ENCODE measurements around the gene PSD4.

Gene PSD4

GRCh38 chr2:113198048-113198789 is 24.4 kb downstream of the PSD4 start:
- Histone ChIP-seq H2AFZ (ENCODE audit: low read depth, low read length, severe bottlenecking) (no peak overlapping the region), H3K4me3 (ENCODE audit: insufficient read depth, low read length, poor library complexity, severe bottlenecking) (no peak overlapping the region), H3F3A (ENCODE audit: insufficient read depth) (no peaks in the 10 kb centered on the region), H3K9ac (ENCODE audit: low read length) (no peak overlapping the region), H3K9me2 (replicated peaks; ENCODE audit: insufficient read depth, low read length) (no peaks in the 10 kb centered on the region), H3K9me3 (ENCODE audit: insufficient read depth, low read length) (no peaks in the 10 kb centered on the region), H3K36me3 (ENCODE audit: low read length) (no peaks in the 10 kb centered on the region), H3K27ac (ENCODE audit: low read depth, low read length) (no peak overlapping the region), H3K79me2 (ENCODE audit: insufficient read depth, low read length) (no peaks in the 10 kb centered on the region), H4K20me1 (ENCODE audit: low read depth, low read length) (no peaks in the 10 kb centered on the region), H3K4me2 (ENCODE audit: low read depth, low read length, poor library complexity, severe bottlenecking) (no peak overlapping the region), H3K27me3 (ENCODE audit: low read length) (no peaks in the 10 kb centered on the region)
- TF ChIP-seq EZH2phosphoT487 (conservative IDR thresholded peaks at IDR 0.05; ENCODE audit: low read length) (no peak), CTCF (IDR thresholded peaks at IDR 0.05; ENCODE audit: insufficient read depth, low read length, poor library complexity, severe bottlenecking) (no peak)

DNA sequence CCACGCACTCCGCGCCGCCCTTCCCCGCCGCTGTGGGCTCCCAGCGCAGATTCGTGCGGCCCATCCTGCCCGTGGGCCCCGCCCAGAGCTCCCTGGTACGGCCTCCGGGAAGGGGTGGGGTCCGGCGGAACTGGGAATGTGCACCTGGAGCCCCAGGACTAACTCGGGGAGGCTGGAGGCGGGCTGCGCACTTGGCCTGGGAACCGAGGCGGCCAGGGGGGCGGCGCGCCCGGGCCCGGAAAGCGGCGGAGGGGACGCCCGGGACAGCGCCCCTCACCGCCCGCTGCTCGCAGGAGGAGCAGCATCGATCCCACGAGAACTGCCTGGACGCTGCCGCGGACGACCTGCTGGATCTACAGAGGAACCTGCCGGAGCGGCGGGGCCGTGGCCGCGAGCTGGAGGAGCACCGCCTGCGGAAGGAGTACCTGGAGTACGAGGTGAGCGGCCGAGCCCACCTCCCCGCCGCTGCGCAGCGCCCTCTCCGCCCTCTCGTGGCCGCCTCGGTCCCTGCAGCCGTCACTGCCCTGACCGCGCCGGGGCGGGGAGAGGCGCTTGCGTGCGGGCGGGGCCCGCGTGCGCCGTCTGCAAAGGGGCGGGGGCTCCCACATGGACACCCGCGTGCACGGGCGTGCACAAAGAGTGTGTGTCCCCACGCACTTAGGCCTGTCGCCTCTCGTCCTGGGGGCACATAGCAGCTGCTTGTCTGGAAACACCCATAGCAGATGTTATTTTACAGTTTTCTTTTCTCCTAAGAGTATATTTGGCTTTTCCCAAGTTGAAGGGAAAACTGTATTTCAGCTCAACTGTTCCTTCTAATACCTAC is 25.2 kb downstream of the PSD4 start:
- Histone ChIP-seq H3K4me2 (ENCODE audit: low read depth, low read length, poor library complexity, severe bottlenecking) (peak overlapping the region; percentile 40), H3K9me2 (replicated peaks; ENCODE audit: insufficient read depth, low read length) (no peaks in the 10 kb centered on the region), H3K27ac (ENCODE audit: low read depth, low read length) (no peak overlapping the region), H3K79me2 (ENCODE audit: insufficient read depth, low read length) (no peaks in the 10 kb centered on the region), H3F3A (ENCODE audit: insufficient read depth) (no peaks in the 10 kb centered on the region), H3K4me3 (ENCODE audit: insufficient read depth, low read length, poor library complexity, severe bottlenecking) (no peak overlapping the region), H3K9ac (ENCODE audit: low read length) (0 out of 2 replicates have a peak overlapping the region, but pooled peaks have one; percentile 15), H3K9me3 (ENCODE audit: insufficient read depth, low read length) (no peaks in the 10 kb centered on the region), H3K36me3 (ENCODE audit: low read length) (no peaks in the 10 kb centered on the region), H4K20me1 (ENCODE audit: low read depth, low read length) (no peaks in the 10 kb centered on the region), H3K27me3 (ENCODE audit: low read length) (no peaks in the 10 kb centered on the region), H2AFZ (ENCODE audit: low read depth, low read length, severe bottlenecking) (no peak overlapping the region)
- TF ChIP-seq EZH2phosphoT487 (conservative IDR thresholded peaks at IDR 0.05; ENCODE audit: low read length) (no peak), CTCF (IDR thresholded peaks at IDR 0.05; ENCODE audit: insufficient read depth, low read length, poor library complexity, severe bottlenecking) (peak; percentile 76)

GRCh38 chr2:113200236-113200635 is 26.5 kb downstream of the PSD4 start:
- Histone ChIP-seq H4K20me1 (ENCODE audit: low read depth, low read length) (no peaks in the 10 kb centered on the region), H3K9me2 (replicated peaks; ENCODE audit: insufficient read depth, low read length) (no peaks in the 10 kb centered on the region), H3K27me3 (ENCODE audit: low read length) (no peaks in the 10 kb centered on the region), H3K4me2 (ENCODE audit: low read depth, low read length, poor library complexity, severe bottlenecking) (no peak overlapping the region), H3K27ac (ENCODE audit: low read depth, low read length) (no peak overlapping the region), H3F3A (ENCODE audit: insufficient read depth) (no peaks in the 10 kb centered on the region), H2AFZ (ENCODE audit: low read depth, low read length, severe bottlenecking) (no peak overlapping the region), H3K79me2 (ENCODE audit: insufficient read depth, low read length) (no peaks in the 10 kb centered on the region), H3K4me3 (ENCODE audit: insufficient read depth, low read length, poor library complexity, severe bottlenecking) (no peak overlapping the region), H3K9ac (ENCODE audit: low read length) (no peak overlapping the region), H3K9me3 (ENCODE audit: insufficient read depth, low read length) (no peaks in the 10 kb centered on the region), H3K36me3 (ENCODE audit: low read length) (no peaks in the 10 kb centered on the region)
- no peak for TF ChIP-seq CTCF (IDR thresholded peaks at IDR 0.05; ENCODE audit: insufficient read depth, low read length, poor library complexity, severe bottlenecking)
- TF ChIP-seq EZH2phosphoT487 (conservative IDR thresholded peaks at IDR 0.05; ENCODE audit: low read length): no peak
